Thoracic aorta endothelial cell (primary cell): Measurements from ENCODE around the gene TP53I3. TPM values are rescaled to one million over a fixed set of nuclear protein-coding genes. Genes with fewer than 3 reads are reported as not detected.

Source experiments
- small RNA-seq: library from RNA; depleted of rRNA; stranded (forward); fragments of <200 nt; gene quantifications from one replicate; pipeline ENCODE3, GENCODE V24; 2012
- total RNA-seq: library from RNA; depleted of rRNA; stranded (reverse); fragments of >200 nt; gene quantifications from 2 replicates; pipeline ENCODE4 v1.2.3, GENCODE V29; 2012

TP53I3 gene
- 51.3 and 56.0 TPM in 2 replicates for total RNA-seq

DNA sequence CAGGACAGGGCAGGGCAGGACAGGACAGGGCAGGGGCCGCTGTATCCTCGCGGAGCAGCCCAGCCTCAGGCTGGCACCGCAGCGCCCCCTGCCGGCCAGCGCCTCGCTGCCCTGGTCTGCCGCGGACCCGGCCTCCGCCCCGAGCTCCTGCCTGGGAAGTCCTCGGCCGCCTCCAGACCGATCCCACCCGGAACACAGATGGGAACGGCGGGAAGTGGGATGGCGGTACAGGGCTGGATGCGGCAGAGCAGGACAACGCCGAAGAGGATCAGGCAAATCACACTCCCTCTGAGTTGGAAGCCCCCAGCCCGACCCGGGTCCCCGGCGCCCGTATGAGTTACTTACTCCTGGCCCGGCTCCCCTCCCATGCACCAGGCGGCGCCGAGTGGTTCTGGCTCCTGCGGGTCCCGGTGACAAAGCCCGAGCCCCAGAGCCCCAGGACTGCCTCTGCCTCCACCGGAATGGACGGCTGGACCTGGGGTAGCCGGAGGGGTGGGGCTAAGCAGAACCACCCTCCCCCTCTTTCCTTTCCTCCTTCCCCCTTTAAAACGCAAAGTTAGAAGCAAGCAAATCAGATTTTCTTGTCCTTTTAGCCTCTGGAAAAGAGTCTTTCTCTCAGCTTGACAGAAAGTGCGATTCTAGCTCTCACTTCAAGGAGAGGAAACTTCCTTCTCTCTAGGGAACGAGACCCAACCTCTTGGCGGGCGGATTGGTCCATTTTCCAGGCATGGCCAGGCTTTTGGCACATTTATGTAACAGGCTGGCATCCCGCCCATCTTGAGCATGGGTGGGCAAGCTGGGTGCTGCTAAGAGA, at the start of gene TP53I3:
TSS of gene TP53I3 (minus strand) at position 449 of the 814 bp plus-strand sequence. CDS start 508 bp downstream, outside the sequence.

DNA sequence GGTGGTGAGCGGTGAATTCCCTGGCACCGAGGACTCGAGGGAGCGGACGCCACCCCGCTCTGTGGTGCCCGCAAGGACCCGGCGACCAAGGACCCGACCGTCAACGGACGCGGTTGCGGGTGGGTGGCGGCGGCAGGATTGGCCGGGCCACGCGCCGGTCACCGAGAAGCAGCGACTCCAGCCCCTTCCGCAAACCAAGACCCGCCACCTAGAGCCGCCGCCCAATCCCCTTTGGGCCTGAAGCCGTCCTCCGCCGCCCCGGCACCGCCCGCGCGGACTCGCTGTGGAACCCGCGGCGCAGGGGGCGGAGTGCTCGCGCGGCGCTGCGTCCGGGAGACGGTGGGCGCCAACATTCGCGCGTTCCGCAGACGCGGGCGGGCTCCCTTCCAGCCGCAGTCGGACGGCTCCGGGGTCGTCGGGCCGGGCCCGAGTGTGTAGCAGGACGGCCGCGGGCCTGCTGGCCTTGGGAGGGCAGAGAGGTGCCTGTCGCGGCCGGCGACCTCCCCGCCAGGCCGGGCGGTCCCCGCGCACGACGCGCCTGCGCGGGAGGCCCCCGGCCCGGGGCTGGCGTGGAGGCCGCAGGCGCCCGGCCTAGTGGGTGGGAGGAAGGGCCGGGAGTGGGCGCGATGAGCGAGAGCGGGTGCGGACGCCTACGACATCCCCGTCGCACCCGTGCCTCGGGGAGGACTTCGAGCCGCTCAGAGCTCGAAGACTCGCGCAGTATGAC, 38.7 kb upstream of the TP53I3 start, which contains the start of the genes FAM228B and PFN4:
TSS of gene FAM228B (plus strand) at position 275 of the 727 bp plus-strand sequence. CDS start 893 bp downstream, outside the sequence.
TSS of gene PFN4 (minus strand) at position 140 of the 727 bp plus-strand sequence. CDS start 799 bp downstream, outside the sequence.

GRCh38 chr2:24075915-24076848, 8.5 kb downstream of the TP53I3 start, which contains the start of gene SF3B6:
Gene SF3B6, minus strand, starts transcription at chr2:24076326. Its CDS starts 97 bp downstream, at chr2:24076229.

GRCh38 chr2:24049485-24050021, 35.1 kb downstream of the TP53I3 start, which contains the start of gene FKBP1B:
Gene FKBP1B, plus strand, starts transcription at chr2:24049741. Its CDS starts 109 bp downstream, at chr2:24049850.

DNA sequence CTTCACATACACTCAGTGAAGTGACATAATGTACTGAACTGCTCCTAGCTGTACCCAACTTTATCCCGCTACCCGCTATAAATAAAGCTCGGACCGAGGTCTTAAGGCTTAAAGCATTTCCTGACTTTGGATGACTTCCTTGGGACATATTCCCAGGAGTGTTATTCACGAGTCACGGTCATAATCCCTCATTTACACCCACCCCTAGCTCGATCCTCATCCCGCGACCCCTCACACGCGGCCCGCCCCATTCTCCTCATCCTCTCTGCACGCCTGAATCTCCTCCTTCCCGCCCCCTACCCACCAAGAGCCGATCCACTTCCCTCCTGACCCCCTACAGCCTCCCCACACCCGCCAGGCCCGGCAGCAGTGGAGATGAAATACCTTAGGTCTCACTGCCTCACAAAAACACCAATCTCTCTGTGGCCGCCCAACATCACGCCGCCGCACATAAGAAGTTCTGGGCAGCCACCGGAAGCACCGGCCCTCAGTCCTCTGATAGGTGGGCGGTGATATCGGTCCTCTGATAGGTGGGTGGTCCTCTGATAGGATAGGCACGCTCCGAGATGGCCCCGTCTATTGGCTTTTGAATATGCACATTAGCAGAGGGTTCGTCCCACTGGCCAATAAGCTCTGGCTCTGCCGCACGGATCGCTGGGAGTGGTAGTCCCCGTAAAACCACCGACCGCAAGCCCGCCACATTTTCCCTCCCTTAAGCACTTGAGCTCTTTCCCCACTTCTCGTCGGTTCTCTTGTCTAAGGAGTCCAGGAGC, 37.5 kb downstream of the TP53I3 start, which contains the start of gene WDCP:
TSS of gene WDCP (minus strand) at position 462 of the 773 bp plus-strand sequence. CDS start 7,897 bp downstream, outside the sequence.

Small RNAs within 50 kb of the gene (small RNA-seq; reads per million reads assigned to genes)
- not detected for gene RNU6-370P

Other genes with a start within 250 kb of the TP53I3 start
- gene ATAD2B, start 157.7 kb downstream of the TP53I3 start, total RNA-seq: 25.3 and 26.2 TPM in 2 replicates
- gene UBXN2A, start 144.4 kb downstream of the TP53I3 start, total RNA-seq: 14.0 and 16.1 TPM in 2 replicates
- gene MFSD2B, start 74.7 kb downstream of the TP53I3 start, total RNA-seq: 0.14 TPM in 1 of 2 replicates, not detected in the other
- 16.2 and 18.5 TPM in 2 replicates for gene WDCP, start 37.4 kb downstream of the TP53I3 start, total RNA-seq
- gene FKBP1B, start 35.1 kb downstream of the TP53I3 start, total RNA-seq: 11.2 and 13.4 TPM in 2 replicates
- 181 and 206 TPM in 2 replicates for gene SF3B6, start 8.5 kb downstream of the TP53I3 start, total RNA-seq
- gene PFN4, start 38.5 kb upstream of the TP53I3 start, total RNA-seq: 0.40 and 0.72 TPM in 2 replicates
- gene FAM228B, start 38.6 kb upstream of the TP53I3 start, total RNA-seq: 5.5 TPM in 2 replicates
- gene FAM228A, start 90.2 kb upstream of the TP53I3 start, total RNA-seq: 0.14 TPM in 1 of 2 replicates, not detected in the other